Dermis microvascular lymphatic vessel endothelial cell (primary cell): Measurements from ENCODE around the gene GPX2. TPM values are rescaled to one million over a fixed set of nuclear protein-coding genes. Genes with fewer than 3 reads are reported as not detected.

Experiments used
- DNase-seq, 2 donors: peaks; one replicate each; pipeline versions ENCODE4 v3.0.0 to v3.0.0-alpha.2; 2010; ENCODE audit warnings: low read depth in 2 of 2
- total RNA-seq: library from RNA; depleted of rRNA; stranded (reverse); fragments of >200 nt; gene quantifications from 2 replicates; pipeline ENCODE4 v1.2.1, GENCODE V29; 2014

The GPX2 gene
- not detected in 2 replicates for total RNA-seq

- DNase-seq = no peak
These were observed at the start of gene GPX2 for GRCh38 chr14:64942531-64943111. Gene GPX2 (minus strand): TSS chr14:64942745. CDS start chr14:64942726, 19 bp downstream.

DNA sequence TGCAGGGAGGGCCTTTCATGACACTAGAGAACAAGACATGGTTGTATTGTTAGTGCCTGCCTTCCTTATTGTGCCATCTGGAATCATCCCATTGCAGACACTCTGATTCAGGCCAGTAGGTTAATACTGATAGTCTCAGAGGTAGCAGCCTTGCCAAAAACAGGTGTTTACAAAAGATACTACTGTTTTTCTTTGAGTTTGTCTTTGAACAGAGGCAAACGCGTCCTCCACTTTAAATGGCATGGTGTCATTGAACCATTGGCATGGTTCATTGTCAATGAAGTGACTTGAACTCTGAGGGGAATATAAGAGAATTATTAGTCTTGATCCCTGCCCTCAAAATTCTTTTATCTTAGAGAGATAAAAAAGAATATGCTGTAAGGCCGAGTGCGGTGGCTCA is 48.4 kb upstream of the GPX2 start:
- no peak for DNase-seq

GRCh38 chr14:64990296-64990695 is 47.8 kb upstream of the GPX2 start:
- no peak for DNase-seq

- no peak for DNase-seq
These were observed 44.9 kb upstream of the GPX2 start for GRCh38 chr14:64987438-64987767.

DNA sequence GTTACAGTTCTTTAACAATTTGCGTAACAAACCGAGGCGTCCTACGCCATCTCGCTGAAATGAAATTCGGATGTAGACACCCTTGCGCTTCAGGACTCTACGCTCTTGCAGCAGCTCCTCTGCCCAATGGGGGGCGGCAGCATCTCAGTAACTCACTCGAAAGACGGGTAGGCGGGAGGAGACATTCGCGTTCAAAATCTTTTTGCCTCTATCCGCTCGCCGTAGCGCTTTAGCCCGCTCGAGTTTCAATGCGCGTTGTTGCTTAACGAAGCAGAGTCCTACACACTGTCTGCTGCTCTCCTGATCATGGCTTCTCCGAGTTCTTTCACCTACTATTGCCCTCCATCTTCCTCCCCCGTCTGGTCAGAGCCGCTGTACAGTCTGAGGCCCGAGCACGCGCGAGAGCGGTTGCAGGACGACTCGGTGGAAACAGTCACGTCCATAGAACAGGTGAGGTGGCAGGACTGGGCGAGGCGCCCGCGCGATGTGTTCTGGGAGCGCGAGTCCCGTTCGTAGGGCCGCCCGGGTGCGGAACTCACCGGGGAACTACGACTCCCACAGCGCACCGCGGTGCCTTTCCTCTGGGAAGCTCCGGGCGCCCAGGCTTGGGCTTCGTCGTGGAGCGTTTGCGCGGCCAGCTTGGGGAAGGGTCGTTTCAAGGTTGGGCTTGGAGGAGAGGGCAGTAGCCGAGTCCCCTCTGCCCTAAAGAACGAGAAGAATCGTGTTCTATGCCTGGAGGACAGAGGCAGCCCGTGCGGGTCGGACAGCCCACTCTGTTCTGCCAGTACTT is 44.3 kb upstream of the GPX2 start, which contains the start of gene FNTB:
FNTB (plus strand) TSS at position 248 of the 790 bp plus-strand sequence; CDS start at position 307, 59 bp downstream.
- peak; percentile 91 to 96 for DNase-seq

DNA sequence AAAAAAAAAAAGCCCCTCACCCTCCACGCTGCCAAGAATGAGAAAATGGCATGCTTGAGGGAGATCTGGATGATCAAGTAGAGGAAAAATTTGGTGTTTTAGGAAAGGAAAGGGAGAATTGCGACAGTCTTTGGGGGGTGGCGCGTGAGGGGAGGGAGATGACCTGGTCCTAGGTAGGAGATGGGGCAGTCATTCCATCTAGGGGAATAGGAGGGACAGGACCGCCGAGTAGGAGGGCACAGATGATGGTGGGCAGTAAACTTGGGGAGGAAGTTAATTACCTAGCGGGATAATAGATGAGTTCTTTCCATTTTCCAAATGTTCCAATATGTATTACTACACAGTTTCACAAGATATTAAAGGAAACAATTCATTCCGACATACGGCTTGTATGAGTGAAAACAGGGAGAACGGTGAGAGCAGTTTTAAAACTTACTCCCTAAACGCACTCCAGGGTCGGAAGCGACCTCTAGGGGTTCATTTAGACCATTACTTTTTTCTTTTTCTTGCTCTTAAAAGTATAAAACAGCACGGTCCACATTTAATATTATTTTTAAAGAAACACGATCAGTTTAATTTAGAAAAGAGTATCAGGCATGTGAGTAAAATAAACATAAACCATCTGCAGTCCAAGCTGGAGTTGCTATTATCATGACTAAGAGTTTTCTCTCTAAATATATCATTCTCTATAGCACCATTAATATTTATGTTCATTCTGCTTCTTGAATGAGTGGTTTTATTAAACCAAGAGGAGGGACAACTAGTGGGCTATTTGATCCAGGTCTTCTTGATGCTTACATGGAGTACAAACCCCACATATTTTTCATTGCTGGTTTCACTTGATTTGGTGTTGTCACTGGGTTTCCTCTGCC is 41.1 kb upstream of the GPX2 start:
- DNase-seq = peak; percentile 45 to 65

- DNase-seq = no peak
These were observed 37.0 kb upstream of the GPX2 start for GRCh38 chr14:64979336-64980074.

DNA sequence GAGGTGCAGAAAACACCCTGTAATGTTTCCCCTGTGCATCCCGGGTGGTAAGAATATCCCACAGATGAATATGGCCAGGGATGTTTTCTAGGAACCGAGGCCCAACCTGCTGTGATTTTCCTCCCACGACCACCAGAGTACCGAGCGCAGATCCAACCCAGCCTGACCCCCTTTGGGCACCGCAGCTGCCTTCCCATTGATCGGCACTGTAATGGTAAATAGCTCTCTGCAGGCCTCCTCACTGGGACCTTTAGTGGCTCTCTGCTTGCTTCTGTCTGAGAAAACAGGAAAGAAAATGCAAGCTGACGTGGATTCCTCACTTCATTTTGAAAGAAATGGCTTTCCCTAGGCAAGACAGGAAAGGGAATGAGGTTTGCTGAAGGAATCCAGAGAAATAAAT is 32.0 kb upstream of the GPX2 start:
- DNase-seq = no peak

GRCh38 chr14:64973826-64974225 is 31.3 kb upstream of the GPX2 start:
- no peak for DNase-seq

- no peak for DNase-seq
These were observed 30.5 kb upstream of the GPX2 start for GRCh38 chr14:64973026-64973442.

- DNase-seq = peak in 1 of 2 donors; percentile 53
These were observed 29.6 kb upstream of the GPX2 start, which contains the start of gene RAB15 for GRCh38 chr14:64971943-64972791. Gene RAB15 (minus strand): TSS chr14:64972336. CDS start chr14:64972076, 260 bp downstream.

- no peak for DNase-seq
These were observed 29.0 kb upstream of the GPX2 start for GRCh38 chr14:64971491-64971942.

DNA sequence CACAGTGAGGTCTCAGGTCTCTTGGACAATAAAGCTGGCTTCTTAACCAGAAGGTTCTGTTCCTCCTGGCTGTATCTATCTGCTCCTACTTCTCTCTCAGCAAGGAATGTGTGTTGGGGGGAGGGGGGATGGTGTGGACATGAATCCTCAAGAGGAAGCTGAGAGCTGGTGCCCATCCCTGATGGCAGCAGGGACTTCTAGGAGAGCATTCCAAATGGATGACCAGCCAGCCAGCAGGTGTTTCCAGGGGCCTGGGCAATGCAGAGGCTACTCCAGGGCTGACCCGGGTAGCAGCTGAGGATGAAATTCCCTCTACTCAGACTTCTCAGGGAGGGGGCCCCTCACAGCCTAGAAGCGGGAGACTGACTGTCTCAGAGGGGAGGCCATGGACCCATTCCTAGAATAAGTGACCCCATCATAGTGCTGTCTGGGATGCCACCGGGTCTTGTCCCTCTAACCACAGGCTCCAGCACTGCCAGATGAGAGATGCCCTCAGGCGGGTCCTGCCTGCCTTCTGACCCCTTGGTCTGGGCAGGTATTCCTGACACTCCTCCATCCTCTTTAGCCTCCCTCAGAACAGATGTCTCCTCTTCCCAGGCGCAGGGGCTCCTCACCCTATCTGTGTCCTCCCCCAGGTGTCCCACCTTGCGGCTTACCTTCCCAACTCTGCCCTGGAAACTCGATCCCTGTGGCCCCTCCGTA is 28.4 kb upstream of the GPX2 start:
- peak in 1 of 2 donors; percentile 19 for DNase-seq

DNA sequence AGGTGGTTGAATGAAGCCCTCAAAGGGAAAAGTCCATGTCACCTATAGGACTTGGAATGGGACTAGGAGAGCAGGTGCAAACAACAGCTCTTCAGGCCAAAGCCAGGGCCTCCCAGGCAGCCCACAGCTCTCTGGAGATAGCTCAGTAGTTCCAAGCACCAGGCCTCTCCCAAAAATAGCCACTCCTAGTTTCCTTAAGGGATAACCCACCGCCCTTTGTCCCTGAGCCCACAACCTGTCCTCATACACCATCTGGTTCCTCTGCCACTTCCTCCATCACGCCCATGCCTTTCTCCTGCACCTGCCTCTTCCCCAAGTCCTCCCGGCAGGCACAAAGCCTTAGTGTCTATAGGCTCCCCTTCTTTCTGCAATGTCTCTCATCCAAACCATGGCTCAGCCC is 27.5 kb upstream of the GPX2 start:
- no peak for DNase-seq

GRCh38 chr14:64968651-64969050 is 26.1 kb upstream of the GPX2 start:
- DNase-seq = no peak

GRCh38 chr14:64968167-64968566 is 25.6 kb upstream of the GPX2 start:
- DNase-seq = no peak

GRCh38 chr14:64966976-64967375 is 24.4 kb upstream of the GPX2 start:
- no peak for DNase-seq

- DNase-seq = peak in 1 of 2 donors; percentile 50
These were observed 22.9 kb upstream of the GPX2 start for GRCh38 chr14:64965356-64966000.

DNA sequence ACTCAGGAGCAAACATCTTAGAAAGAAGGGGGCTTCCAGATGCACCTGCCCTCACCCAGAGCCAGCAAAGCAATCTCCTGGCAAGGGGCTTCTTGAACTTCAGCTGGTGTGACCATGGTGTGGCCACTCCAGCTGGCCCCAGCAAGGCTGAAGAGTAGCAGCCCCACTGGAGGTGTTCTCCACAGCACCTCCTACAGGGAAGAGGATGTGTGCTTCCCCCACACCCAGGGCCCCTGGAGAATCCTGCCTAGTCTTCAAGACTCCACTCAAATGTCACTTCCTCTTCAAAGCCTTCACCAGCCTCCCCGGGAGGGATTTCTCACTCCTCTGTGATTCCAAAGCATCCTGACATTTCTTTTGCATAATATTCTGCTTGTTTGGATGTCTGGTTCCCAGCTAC is 21.1 kb upstream of the GPX2 start:
- no peak for DNase-seq
